K562 (cell line): ENCODE measurements around the gene ICAM3. TPM values are rescaled to one million over a fixed set of nuclear protein-coding genes. Genes with fewer than 3 reads are reported as not detected.

Experiments
- CHD2 ChIP-seq: IDR thresholded peaks from 2 replicates; pipeline ENCODE4 v1.6.1; 2011; ENCODE audit warnings: low read depth, low read length
- HMGN3 ChIP-seq: IDR thresholded peaks from 2 replicates; pipeline ENCODE4 v1.6.1; 2011; ENCODE audit warnings: borderline replicate concordance, low read depth, mild to moderate bottlenecking, mixed read lengths, low read length; ENCODE audit not compliant: insufficient read length; ENCODE audit errors: extremely low read depth
- JUND ChIP-seq, 2 experiments: IDR thresholded peaks; 2 replicates in 1 of 2; 3 replicates in 1 of 2; pipeline ENCODE4 v1.6.1; 2011; ENCODE audit warnings: borderline replicate concordance in 2 of 2, low read depth in 2 of 2, low read length in 2 of 2, improper control_type of control experiment in 1 of 2, missing biosample characterization in 1 of 2, missing genetic modification characterization in 1 of 2, missing genetic modification reagents in 1 of 2
- MED1 ChIP-seq: sonication (generic); formaldehyde crosslinking; IDR thresholded peaks from 2 replicates; pipeline ENCODE4 v1.8.1; 2023; ENCODE audit warnings: missing genetic modification reagents, borderline replicate concordance
- NCOA6 ChIP-seq: fragments of 450-650 bp; IDR thresholded peaks from 2 replicates; pipeline ENCODE4 v1.6.1; 2017; ENCODE audit warnings: mild to moderate bottlenecking
- SRSF3 ChIP-seq: fragments of 200-400 bp; formaldehyde crosslinking; IDR thresholded peaks from 2 replicates; pipeline ENCODE4 v1.6.1; 2016; ENCODE audit warnings: mild to moderate bottlenecking, low read length, moderate library complexity; ENCODE audit not compliant: insufficient read depth
- TAF7 ChIP-seq: fragments of 450-650 bp; IDR thresholded peaks from 2 replicates; pipeline ENCODE4 v1.6.1; 2016; ENCODE audit warnings: missing genetic modification characterization, missing compliant biosample characterization
- TAF9B ChIP-seq: fragments of 450-650 bp; IDR thresholded peaks from 2 replicates; pipeline ENCODE4 v1.6.1; 2018; ENCODE audit warnings: mild to moderate bottlenecking; ENCODE audit not compliant: partially characterized antibody
- polyA plus RNA-seq, 8 experiments: library from polyadenylated mRNA; depleted of rRNA in 4 of 8; stranded (reverse) in 5 of 8; unstranded in 3 of 8; fragments of >200 nt; fragmentation: Nextera tagmentation in 2 of 8; fragmentation: Illumina TruSeq in 1 of 8; extraction: Ambion mirVana in 2 of 8; extraction: Trizol in 1 of 8; gene quantifications; 2 replicates each; pipeline versions ENCODE4 v1.2.1 to v1.2.3, GENCODE V29; 2011 to 2014; ENCODE audit warnings: inconsistent platforms in 1 of 8, missing spikeins in 1 of 8
- total RNA-seq, 7 experiments: library from RNA; depleted of rRNA in 6 of 7; stranded (reverse); fragments of >200 nt in 6 of 7; fragmentation: Illumina TruSeq in 2 of 7; extraction: Trizol in 2 of 7; gene quantifications; 2 replicates each; pipeline versions ENCODE4 v1.2.1 to v1.2.3, GENCODE V29; 2011 to 2021; ENCODE audit warnings: low replicate concordance in 1 of 7
- TF ChIP-seq, protein P1 (sequence below): sonication (generic); formaldehyde crosslinking; IDR thresholded peaks from 2 replicates; pipeline ENCODE4 v1.8.0; 2023; ENCODE audit warnings: missing genetic modification reagents, mild to moderate bottlenecking, borderline replicate concordance
- TF ChIP-seq, protein P2 (sequence below): fragments of 450-650 bp; IDR thresholded peaks from one replicate; pipeline ENCODE4 v1.6.1; 2018; ENCODE audit warnings: mild to moderate bottlenecking, moderate library complexity; ENCODE audit not compliant: partially characterized antibody
- TF ChIP-seq, protein P3 (sequence below): fragments of 450-650 bp; formaldehyde crosslinking; conservative IDR thresholded peaks from 2 replicates; pipeline ENCODE4 v1.4.0; 2022; ENCODE audit warnings: mild to moderate bottlenecking, missing genetic modification characterization
- TF ChIP-seq, protein P4 (sequence below): sonication (generic); formaldehyde crosslinking; IDR thresholded peaks from 2 replicates; pipeline ENCODE4 v1.5.0; 2020; ENCODE audit warnings: missing genetic modification reagents
- TF ChIP-seq, protein P5 (sequence below): fragments of 450-650 bp; formaldehyde crosslinking; IDR thresholded peaks from 2 replicates; pipeline ENCODE4 v1.4.0; 2022; ENCODE audit warnings: missing genetic modification characterization
- TF ChIP-seq, protein P6 (sequence below): sonication (generic); formaldehyde crosslinking; IDR thresholded peaks from 2 replicates; pipeline ENCODE4 v1.8.1; 2023; ENCODE audit warnings: mild to moderate bottlenecking, missing genetic modification reagents, moderate library complexity

Gene ICAM3
- total and polyA plus RNA-seq, 9 of the 15 experiments (the other 6 are each of a cell fraction or from before 2014, with no cell fraction given): 6.5 to 39.5 (median 24.2) TPM

DNA sequence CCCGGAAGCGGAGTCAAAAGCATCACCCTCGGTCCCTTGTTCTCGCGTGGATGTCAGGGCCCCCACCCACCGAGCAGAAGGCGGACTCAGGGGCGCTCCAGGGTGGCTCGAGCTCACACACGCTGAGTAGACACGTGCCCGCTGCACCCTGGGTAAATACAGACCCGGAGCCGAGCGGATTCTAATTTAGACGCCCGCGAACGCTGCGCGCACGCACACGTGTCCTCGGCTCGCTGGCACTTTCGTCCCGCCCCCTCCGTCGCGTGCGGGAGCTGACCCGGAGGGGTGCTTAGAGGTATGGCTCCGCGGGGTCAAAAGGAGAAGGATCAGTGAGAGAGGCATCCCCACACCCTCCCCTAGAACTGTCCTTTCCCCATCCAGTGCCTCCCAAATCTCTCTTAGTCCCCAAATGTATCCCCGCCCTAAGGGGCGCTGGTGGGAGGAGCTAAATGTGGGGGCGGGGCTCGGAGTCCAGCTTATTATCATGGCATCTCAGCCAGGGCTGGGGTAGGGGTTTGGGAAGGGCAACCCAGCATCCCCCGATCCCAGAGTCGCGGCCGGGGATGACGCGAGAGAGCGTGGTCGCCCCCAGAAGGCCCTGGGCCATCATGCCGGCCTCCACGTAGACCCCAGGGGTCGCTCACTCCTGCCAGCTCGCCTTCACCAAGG, 50.1 kb downstream of the ICAM3 start (continued):
- TF ChIP-seq, protein P1, sequence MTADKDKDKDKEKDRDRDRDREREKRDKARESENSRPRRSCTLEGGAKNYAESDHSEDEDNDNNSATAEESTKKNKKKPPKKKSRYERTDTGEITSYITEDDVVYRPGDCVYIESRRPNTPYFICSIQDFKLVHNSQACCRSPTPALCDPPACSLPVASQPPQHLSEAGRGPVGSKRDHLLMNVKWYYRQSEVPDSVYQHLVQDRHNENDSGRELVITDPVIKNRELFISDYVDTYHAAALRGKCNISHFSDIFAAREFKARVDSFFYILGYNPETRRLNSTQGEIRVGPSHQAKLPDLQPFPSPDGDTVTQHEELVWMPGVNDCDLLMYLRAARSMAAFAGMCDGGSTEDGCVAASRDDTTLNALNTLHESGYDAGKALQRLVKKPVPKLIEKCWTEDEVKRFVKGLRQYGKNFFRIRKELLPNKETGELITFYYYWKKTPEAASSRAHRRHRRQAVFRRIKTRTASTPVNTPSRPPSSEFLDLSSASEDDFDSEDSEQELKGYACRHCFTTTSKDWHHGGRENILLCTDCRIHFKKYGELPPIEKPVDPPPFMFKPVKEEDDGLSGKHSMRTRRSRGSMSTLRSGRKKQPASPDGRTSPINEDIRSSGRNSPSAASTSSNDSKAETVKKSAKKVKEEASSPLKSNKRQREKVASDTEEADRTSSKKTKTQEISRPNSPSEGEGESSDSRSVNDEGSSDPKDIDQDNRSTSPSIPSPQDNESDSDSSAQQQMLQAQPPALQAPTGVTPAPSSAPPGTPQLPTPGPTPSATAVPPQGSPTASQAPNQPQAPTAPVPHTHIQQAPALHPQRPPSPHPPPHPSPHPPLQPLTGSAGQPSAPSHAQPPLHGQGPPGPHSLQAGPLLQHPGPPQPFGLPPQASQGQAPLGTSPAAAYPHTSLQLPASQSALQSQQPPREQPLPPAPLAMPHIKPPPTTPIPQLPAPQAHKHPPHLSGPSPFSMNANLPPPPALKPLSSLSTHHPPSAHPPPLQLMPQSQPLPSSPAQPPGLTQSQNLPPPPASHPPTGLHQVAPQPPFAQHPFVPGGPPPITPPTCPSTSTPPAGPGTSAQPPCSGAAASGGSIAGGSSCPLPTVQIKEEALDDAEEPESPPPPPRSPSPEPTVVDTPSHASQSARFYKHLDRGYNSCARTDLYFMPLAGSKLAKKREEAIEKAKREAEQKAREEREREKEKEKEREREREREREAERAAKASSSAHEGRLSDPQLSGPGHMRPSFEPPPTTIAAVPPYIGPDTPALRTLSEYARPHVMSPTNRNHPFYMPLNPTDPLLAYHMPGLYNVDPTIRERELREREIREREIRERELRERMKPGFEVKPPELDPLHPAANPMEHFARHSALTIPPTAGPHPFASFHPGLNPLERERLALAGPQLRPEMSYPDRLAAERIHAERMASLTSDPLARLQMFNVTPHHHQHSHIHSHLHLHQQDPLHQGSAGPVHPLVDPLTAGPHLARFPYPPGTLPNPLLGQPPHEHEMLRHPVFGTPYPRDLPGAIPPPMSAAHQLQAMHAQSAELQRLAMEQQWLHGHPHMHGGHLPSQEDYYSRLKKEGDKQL (CRISPR knock-in tag): 0 out of 2 replicates have a peak, but pooled peaks have one; percentile 48
- TF ChIP-seq SRSF3: no peak
- TF ChIP-seq, protein P2, sequence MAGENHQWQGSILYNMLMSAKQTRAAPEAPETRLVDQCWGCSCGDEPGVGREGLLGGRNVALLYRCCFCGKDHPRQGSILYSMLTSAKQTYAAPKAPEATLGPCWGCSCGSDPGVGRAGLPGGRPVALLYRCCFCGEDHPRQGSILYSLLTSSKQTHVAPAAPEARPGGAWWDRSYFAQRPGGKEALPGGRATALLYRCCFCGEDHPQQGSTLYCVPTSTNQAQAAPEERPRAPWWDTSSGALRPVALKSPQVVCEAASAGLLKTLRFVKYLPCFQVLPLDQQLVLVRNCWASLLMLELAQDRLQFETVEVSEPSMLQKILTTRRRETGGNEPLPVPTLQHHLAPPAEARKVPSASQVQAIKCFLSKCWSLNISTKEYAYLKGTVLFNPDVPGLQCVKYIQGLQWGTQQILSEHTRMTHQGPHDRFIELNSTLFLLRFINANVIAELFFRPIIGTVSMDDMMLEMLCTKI: no peak
- peak; percentile 65 for TF ChIP-seq HMGN3
- peak; percentile 61; the same call in 1 of the 2 replicates for TF ChIP-seq CHD2
- no peak for TF ChIP-seq TAF7 (tag)
- TF ChIP-seq, protein P3, sequence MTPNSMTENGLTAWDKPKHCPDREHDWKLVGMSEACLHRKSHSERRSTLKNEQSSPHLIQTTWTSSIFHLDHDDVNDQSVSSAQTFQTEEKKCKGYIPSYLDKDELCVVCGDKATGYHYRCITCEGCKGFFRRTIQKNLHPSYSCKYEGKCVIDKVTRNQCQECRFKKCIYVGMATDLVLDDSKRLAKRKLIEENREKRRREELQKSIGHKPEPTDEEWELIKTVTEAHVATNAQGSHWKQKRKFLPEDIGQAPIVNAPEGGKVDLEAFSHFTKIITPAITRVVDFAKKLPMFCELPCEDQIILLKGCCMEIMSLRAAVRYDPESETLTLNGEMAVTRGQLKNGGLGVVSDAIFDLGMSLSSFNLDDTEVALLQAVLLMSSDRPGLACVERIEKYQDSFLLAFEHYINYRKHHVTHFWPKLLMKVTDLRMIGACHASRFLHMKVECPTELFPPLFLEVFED (CRISPR knock-in tag): no peak
- TF ChIP-seq, protein P4, sequence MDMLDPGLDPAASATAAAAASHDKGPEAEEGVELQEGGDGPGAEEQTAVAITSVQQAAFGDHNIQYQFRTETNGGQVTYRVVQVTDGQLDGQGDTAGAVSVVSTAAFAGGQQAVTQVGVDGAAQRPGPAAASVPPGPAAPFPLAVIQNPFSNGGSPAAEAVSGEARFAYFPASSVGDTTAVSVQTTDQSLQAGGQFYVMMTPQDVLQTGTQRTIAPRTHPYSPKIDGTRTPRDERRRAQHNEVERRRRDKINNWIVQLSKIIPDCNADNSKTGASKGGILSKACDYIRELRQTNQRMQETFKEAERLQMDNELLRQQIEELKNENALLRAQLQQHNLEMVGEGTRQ (CRISPR knock-in tag): peak; percentile 79
- TF ChIP-seq NCOA6: no peak
- TF ChIP-seq, protein P5, sequence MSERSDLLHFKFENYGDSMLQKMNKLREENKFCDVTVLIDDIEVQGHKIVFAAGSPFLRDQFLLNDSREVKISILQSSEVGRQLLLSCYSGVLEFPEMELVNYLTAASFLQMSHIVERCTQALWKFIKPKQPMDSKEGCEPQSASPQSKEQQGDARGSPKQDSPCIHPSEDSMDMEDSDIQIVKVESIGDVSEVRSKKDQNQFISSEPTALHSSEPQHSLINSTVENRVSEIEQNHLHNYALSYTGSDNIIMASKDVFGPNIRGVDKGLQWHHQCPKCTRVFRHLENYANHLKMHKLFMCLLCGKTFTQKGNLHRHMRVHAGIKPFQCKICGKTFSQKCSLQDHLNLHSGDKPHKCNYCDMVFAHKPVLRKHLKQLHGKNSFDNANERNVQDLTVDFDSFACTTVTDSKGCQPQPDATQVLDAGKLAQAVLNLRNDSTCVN: no peak
- TF ChIP-seq, protein P6, sequence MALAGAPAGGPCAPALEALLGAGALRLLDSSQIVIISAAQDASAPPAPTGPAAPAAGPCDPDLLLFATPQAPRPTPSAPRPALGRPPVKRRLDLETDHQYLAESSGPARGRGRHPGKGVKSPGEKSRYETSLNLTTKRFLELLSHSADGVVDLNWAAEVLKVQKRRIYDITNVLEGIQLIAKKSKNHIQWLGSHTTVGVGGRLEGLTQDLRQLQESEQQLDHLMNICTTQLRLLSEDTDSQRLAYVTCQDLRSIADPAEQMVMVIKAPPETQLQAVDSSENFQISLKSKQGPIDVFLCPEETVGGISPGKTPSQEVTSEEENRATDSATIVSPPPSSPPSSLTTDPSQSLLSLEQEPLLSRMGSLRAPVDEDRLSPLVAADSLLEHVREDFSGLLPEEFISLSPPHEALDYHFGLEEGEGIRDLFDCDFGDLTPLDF (CRISPR knock-in tag): 0 out of 2 replicates have a peak, but pooled peaks have one; percentile 44
- TF ChIP-seq JUND (IDR thresholded peaks at IDR 0.05; ENCODE audit: borderline replicate concordance, low read depth, low read length): peak; percentile 3; the same call in 1 of the 2 replicates
- no peak for TF ChIP-seq JUND (tag; IDR thresholded peaks at IDR 0.05; ENCODE audit: borderline replicate concordance, low read depth, low read length)
- TF ChIP-seq TAF9B: peak; percentile 53
- no peak for TF ChIP-seq MED1 (CRISPR knock-in tag)
